Activated CD4-positive, alpha-beta T cell treated with anti-CD3 and anti-CD28 coated beads, Interleukin-2, amount 50 U/mL, for 4 hours (primary cell): ENCODE data around the gene SLC30A2.
"Not testable (repeated sequence)": the region's sequence is repeated elsewhere in the genome, so short reads cannot be mapped to it uniquely, and the experiment has no call there.

Experiments used
- DNase-seq, 2 experiments: peaks; one replicate each; pipeline ENCODE4 v3.0.0-alpha.2; 2020

Gene SLC30A2, protein sequence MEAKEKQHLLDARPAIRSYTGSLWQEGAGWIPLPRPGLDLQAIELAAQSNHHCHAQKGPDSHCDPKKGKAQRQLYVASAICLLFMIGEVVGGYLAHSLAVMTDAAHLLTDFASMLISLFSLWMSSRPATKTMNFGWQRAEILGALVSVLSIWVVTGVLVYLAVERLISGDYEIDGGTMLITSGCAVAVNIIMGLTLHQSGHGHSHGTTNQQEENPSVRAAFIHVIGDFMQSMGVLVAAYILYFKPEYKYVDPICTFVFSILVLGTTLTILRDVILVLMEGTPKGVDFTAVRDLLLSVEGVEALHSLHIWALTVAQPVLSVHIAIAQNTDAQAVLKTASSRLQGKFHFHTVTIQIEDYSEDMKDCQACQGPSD

DNA sequence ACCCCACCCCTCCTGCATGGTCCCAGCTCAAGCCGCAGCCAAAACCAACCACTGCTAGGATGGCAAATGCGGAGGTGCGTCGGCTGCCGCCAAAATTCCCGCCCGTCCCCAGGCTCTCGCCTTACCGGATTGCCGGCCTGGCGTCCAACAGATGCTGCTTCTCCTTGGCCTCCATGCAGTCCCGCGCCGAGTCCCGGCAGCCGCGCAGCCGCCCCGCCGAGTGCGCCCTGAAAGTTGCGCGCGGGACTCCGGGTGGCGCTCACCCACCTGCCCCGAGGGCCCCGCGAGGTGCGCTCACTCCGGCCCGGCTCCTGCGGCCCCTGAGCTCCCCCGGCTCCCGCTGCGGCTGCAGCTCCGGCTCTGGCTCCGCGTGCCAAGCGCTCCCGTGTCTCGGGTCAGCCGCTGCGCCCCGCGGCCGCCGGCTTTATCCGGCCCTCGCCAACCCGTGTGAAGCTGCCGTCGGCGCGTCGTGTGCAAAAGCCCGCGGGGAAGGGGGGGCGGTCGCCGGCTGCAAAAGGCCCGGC is at the start of gene SLC30A2:
SLC30A2 (minus strand) TSS at position 397 of the 524 bp plus-strand sequence; CDS start at position 175, 222 bp downstream.
- no peak for DNase-seq

DNA sequence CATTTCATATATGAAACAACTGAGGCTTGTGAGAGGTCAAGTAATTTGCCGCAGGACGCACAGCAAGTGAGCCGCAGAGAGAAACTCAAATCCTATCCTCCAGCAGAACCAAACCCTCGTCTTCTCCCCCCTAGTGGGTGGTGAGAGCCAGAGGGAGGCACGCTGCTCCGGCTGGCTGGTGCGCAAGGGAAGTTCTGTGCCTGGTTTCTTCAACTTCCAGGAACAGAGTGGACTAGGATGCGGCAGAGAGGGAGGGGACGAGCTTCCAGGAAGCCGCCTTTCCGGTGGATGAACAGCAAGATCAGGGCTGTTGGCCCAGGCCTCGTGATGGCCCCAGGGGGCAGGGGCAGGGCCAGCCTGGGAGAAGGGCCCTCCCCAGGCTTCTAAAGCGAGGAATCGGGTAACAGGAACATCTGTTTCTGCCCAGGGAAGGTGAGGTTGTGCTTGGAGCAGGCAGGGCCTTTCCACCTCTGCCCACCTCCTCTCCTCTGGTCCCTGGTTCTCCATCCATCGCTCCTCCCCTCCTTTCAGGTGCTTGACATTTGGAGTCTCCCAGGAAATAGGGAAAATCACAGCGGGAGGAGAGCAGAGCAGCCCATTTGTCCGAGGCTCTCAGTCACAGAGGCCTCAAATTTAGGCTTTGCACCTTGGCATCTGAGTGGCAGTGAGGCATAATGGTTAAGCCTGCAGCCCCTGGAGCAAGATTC is 48.9 kb upstream of the SLC30A2 start:
- no peak for DNase-seq

DNA sequence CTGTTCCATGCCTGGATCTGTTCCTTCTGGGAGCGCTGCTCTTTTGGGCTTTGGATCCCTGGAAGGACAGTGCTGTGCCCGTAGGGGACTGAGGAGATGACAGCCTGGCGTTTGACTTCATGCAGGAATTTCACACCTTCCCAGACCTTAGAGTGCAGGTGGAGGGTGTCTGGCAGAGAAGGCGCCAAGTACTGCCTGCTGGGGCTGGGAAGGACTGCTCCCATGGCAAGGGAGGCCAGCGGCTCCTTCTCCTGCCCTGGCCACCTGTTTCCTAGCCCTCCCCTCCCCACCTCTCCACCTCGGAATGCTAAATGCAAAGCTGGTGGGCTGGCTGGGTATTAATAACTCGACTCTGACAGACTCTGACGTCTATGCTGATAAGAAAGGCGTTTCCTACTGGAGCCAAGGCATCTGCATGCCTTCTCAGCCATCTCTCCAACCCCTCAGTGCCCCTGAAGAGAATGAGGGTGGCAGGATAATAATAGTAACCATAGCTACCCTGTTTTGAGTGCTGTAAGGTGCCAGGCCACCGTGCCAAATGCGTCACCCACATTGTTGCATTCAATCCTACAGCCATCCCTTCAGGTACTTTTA is 48.3 kb upstream of the SLC30A2 start:
- DNase-seq, result no peak

DNA sequence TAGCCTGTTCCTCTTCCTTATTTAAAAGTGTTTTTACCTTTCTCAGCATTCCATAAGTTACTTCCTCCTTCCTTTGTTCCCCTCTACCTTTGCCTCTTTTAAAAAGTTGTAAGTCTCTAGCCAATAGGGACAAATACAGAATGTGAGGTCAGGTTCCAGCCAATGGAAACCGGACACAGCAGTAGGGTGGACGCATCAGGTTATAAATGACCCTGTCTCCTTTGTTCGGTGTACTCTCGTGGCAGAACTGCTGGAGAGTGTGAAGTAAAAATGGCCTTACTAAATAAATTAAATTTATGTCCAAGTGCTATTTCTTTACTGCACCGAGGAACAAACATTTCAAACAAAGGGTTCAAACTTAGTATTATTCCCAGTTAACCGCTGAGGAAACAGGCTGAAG is 47.7 kb upstream of the SLC30A2 start:
- not testable (repeated sequence) for DNase-seq

DNA sequence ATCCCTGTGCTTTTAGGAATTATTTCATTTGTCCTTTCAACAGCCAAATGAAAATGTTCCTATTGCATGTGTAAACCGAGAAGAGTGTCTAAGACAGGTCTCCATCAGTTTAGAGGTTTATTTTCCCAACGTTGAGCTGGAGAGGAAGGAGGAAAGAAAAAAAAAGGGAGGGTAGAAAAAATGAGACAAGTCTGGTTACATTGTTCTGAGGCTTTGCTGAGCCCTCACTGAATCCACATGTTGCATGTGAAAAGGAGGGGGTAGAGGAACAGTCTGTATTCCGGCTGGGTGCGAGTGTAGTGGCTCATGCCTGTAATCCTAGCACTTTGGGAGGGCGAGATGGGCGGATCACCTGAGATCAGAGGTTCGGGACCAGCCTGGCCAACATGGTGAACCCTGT is 46.5 kb upstream of the SLC30A2 start:
- no peak for DNase-seq

DNA sequence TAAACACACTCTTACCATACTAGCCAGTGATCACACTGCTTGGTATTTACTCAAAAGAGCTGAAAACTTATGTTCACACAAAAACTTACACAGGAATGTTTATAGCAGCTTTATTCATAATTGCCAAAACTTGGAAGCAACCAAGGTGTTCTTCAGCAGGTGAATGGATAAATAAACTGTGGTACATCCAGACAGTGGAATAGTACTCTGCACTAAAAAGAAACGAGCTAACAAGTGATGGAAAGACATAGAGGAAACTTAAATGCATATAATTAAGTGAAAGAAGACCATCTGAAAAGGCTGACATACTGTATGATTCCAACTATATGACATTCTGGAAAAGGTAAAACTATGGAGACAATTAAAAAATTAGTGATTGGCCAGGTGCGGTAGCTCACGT is 45.0 kb upstream of the SLC30A2 start:
- no peak for DNase-seq

DNA sequence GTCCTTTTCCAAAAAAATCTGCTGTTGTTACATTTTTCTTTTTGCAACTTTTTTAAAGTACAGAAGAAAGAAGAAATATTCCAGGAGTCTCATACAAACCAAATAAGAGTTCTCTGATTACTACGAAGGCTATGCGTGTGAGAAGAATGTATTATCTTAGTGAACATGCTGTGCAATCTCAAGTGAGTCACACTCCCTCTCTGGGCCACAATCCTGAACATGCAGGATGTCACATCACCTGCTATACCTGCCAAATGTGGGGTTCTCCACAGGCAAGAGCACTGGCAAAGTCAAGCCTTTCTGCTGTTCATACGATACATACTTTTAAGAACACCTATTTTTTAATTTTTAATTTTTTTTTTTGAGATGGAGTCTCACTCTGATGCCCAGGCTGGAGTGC is 43.2 kb upstream of the SLC30A2 start:
- DNase-seq, result no peak

DNA sequence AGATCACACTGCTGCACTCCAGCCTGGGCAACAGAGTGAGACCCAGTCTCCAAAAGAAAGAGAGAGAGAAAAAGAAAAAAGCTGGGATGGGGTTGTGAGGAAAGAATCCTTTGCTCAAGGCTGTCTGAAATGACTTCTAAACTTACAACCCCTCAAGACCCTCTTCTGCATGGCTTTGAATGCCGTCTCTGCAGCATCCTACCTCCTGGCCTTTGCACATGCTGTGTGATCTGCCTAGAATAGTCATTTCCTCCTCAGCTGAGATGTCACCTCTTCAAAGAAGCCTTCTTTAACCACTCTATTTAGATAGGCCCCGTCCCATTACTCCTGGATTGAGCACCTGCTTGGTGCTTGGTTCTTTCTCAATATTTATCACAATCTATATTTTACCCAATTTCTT is 38.9 kb upstream of the SLC30A2 start:
- no peak for DNase-seq

DNA sequence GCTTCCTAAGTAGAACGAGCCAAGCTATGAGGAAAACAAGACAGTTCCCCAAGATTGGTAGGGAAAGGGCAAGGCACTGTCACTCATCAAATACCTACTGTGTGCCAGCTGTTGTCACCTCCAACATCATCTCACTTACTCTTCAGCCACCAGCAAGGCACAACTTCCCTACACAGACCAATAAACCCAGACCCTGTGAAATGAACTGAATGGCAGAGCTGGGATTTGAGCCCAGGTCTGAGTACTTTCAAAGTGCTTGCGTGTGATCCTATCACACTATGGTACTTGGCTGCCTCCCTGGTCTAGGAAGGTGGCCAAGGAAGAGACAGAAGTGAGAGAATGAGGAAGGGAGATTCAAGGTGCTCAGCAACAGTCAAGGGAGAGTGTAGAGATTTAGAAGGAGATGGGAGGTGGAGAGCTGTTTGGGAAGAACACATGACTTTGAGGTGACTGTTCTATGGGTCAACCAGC is 38.2 kb upstream of the SLC30A2 start:
- DNase-seq, result no peak

DNA sequence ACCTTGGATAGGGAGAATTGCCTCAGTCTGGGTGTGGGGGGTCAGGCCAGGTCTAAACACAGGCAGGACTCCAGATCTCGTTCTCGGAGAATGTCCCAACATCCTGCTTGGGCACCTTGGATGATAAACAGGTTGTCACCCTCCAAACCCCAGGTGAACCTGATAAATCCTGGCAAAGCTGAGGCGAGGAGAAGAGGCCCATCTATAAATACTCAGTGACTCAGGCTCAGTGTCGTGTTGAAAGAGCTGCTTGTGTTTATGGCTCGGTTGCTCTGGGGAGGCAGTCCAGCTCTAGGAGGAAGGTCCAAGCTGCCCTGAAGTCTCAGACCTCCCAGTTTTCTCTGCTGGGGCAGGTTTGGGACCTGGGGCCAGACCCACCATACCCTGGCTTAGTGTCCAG is 37.3 kb upstream of the SLC30A2 start:
- DNase-seq, result no peak

DNA sequence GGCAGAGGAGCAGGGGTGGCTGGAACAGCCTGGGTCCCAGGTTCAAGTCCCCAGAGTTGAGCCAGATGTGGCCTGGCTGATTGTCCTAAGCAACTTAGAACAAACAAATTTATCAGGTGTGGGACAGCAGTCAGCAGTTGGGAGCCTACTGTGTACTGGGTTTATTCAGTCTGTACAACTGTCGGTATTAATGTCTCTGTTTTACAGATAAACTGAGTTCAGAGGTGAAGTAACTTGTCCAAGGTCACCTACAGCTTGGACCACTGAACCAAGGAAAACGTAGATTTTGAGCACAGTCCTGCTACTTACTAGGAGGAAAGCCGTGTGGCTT is 36.1 kb upstream of the SLC30A2 start:
- DNase-seq, result no peak

DNA sequence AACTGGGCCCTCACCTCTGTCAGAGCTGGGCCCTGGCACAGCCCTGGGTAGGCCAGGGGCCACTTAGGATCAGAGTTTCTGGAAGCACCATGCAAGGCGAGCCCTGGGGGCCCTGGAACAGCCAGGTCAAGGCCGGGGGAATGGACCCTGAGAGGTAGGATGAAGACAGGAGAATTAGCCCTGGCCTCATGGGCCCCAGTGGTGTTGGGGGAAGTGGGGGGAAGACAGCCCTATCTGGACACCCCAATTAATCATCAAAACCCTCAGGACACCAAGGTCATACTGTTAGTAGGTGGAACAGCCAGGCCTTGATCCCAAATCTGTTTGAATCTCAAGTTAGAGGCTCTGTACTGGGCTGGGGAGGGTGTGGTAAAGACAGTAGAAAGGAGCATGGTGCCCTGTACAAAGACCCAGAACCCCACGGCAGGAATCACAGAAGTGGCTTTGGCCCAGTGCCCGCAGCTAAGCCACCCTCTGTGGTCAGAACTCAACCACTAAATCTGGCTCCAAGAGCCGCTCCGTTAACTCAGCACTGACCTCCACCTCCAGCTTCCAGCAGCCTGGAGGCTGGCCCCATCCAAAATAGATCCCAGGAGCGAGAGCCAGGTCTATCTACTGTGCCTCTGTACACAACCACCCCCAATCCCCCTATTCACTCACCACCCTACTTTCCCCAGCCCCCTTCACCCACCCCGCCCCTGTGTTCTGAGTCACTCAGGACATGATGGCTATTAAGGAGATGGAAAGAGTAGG is 35.5 kb upstream of the SLC30A2 start:
- DNase-seq, result no peak

DNA sequence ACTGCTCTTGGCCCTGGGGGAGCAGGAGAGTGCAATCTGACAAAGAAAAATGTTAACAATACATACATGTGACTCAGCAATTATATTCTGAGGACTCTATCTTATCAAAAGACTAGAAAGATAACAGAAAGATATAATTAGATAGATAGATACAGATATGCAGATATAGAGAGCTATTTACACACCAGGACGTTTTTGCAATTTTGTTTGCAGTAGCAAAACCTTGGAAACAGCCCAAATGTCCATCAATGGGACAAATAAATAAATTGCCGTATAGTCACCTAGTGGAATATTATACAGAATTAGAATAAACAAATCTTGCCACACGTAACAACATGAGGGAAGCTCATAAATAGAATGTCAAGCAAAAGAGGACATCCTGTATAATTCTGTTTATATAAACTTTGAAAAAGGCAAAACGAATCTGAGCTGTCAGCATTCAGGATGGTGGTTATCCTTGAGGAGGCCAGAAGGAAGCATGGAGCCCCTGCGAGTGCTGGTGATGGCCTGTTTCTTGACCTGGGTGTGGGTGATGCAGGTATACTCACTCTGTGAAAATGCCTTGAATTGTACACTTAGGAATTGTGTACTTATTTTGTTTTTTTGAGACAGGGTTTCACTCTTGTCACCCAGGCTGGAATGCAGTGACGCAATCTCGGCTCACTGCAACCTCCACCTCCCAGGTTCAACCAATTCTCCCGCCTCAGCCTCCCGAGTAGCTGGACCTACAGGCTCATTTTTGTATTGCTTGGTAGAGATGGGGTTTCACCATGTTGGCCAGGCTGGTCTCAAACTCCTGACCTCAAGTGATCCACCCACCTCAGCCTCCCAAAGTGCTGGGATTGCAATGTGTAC is 34.3 kb upstream of the SLC30A2 start:
- no peak for DNase-seq

DNA sequence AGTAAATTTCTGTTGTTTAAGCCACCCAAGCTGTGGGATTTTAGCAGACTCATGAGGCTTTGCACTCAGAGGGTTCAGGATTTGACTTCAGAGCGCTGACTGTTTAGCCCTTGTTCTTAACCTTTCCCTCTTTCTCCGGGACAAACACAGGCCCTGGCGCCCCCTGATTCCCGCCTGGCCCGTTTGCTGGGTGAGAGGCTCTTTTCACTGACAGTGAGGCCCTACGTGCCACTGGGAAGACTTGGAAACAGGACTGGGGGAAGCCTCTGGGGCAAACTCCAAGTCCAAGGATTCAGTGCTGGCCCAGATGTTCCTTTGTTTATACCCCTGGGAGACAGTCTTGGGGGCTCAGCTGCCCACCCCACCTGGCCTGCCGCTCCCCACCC is 33.3 kb upstream of the SLC30A2 start:
- DNase-seq, result no peak

DNA sequence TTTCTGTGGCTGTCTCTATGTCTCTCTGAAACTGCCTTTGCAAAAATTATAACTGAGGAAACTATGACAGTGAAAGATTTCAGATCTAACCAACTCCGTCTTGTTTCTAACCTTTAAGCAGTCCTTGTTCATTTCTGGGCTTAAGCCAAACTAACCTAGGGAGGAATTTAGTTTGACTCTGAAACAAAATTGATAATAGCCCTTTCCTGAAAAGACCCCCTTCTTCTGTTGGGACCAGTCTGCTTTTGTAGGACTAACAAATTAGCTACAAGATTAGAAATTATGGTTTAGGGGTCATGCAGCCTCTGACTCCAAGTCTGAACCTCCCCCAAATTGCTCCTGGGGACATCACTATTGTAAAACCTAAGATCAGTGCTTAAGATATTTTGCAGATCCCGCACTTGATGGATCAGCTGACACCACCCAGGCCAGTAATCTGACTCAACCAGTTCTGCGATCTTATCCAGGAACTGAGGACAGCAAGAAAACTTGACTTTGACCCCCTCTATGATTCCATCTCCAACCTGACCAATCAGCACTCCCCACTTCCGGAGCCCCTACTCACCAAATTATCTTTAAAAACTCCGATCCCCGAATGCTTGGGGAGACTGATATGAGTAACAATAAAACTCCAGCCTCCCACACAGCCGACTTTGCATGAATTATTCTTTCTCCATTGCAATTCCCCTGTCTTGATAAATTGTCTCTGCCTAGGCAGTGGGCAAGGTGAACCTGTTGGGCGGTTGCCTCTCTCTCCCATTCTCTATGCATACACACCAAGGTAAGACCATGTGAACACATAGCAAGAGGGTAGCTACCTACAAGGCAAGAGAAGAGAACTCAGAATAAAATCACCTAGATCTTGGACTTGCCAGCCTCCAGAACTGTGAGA is 32.6 kb upstream of the SLC30A2 start:
- no peak for DNase-seq

DNA sequence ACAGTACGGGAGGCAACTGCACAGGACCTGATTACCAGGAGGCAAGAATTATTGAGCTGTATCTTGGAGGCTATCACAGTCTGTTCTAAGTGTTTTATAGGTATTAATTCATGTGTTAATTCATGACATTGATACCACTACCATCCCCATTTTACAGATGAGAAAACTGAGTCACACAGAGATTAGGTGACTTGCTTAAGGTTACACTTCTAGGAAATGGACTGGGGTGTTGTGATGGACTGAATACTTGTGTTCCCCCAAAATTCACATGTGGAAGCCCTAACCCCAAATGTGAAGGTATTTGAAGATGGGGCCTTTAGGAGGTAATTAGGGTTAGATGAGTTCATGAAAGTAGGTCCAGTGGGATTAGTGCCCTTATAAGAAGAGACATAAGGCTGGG is 31.6 kb upstream of the SLC30A2 start:
- DNase-seq, result no peak

DNA sequence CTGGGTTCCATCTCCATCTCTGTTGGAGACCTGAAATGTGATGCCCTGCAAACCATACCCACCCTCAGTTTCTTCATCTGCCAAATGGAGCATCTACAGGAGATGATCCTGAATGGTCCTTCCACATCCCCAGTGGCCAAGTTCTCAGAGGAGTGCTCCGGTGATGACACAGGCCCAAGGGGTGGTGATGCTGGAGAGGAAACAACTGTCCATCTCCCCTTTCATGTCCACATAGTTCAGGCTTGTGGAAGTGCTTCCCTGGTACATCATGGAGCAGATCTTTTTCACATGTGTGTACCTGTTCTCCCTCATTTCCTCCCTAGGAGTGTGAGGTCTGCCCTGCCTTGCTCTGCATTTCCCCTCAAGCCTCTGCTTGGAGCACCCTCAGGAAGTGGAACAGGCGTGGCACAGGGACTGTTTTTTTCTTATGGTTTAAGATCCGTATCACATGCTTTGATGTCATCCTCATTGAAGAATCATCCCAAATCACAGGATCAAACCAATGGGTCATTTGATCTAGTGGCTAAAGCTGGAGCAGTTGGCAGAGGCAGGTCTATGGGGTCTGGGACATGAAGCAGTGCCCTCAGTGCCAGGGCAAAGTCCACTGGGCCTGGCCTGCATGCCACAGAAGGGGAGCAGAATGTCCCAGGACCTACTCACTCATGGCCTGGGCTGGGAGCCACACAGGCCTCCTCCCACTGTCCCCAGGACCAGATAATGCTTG is 29.7 kb upstream of the SLC30A2 start:
- DNase-seq, result no peak

DNA sequence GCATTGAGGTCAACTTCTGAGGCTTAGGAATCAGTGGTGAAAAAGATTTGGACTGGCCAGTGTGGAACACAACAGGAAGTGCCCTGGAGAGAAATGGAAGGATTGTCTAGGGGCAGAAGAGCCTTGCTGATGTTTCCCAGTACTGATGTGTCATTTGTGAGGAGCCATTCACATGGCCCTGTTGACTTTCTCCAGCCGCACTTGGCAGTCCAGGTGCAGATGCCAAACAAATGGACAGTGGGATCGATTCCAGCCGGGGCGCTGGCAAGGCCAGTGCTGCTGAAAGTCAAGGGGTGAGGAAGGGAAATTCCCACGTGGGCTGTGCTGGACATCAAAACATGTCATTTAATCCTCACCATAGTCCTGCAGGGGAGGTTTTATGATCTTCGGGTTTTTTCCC is 26.4 kb upstream of the SLC30A2 start:
- no peak for DNase-seq

DNA sequence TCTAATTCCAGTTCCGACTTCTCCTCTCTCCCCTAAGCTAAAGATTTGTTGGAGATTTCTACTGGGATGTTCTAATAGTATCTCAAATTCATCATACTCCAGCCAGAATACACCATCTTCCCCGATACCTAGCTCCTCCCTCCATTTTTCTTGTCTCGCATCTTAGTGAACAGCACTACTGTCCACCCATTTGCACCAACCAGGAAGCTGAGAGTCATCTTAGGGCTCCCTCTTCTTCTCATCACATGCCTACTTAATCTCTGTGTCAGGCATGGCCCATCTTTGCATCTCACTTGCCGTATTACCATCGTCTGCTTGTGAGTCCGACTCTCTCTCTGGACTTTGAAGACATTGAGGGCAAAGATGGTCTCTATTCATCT is 25.0 kb upstream of the SLC30A2 start:
- no peak for DNase-seq

DNA sequence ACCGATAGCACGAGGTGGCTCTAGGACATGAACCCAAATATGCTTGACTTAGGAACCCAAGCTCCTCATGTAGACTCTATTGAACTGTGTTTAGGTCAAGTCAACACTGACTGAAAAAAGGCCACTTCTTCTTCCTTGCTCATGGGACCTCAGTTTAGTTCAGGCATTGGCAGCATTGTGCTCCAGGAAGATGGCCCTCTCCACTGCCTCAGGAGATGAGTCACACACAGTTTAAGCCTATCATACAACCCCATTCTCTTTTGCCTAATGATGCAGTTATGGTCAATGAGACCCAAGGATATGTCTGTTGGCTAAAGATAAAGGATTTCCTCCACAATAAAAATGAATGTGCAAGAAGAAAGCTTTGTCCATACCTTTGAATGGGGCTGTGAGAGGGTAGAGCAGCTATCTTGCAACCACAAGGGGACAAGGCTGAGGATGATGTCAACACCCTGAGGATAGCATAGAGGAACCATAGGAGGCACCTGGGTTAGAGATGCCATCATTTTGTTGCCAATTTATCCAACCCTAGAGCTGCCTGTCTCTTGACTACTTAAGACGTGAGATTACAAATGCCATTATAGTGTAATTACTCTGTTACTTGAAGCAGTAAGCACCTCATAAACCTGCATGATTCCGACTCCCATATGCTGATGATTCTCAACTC is 24.5 kb upstream of the SLC30A2 start:
- no peak for DNase-seq
